Cardiac fibroblast (primary cell): ENCODE data around the gene ZBED4.

Experiments used
- DNase-seq, 2 donors: peaks; one replicate each; pipeline versions ENCODE4 v3.0.0 to v3.0.0-alpha.2; 2010; ENCODE audit warnings: low read depth in 2 of 2
- H3K4me3 ChIP-seq, 2 donors: replicated peaks in 1 of 2; 1 replicate in 1 of 2; 2 replicates in 1 of 2; pipeline ENCODE4 v1.5.1; 2011; ENCODE audit warnings: low read depth in 2 of 2, low read length in 2 of 2, mild to moderate bottlenecking in 2 of 2, moderate library complexity in 1 of 2
- CTCF ChIP-seq: IDR thresholded peaks from one replicate; pipeline ENCODE4 v1.5.1; 2011; ENCODE audit warnings: low read depth, mild to moderate bottlenecking, low read length, inconsistent platforms

ZBED4 gene

DNA sequence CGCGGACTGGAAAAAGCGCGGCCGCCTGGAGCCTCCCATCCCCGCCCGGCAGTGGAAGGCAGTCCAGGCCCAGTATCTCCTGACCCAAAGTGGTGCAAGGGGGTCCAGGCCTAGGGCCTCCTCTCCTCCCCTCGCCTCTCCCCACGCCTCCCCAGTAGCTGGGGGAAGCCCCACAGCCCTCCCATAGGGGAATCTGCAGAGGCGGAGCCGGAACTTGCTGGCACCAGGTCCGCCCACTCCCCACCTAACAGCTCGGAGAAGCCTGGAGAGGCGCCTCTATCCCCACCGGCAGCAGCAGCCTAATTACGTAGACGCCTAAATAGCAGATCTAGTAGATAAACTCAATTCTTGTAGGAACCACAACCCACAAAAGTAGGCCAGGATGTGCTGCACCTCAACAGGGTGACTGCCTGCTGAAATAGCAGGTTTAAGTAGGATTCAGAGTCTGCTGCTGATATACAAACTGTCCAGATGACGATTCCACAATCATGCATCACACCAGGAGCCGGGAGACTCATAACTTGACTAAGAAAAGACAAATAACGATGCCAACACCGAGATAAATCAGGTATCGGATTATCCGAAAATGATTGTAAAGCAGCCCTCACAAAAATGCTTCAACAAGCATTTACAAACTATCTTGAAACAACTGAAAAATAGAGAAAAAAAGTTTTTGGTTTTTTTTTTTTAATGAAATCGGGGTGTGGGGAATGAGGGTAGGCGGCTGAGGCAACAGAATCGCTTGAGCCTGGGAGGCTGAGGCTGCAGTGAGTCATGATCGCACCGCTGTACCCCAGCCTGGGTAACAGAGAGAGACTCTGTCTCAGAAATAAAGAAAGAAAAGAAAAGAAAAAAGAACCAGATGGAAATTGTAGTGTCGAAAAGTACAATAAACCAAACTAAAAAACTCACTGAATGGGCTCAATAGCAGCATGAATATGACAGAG lies 14.6 kb upstream of the ZBED4 start:
- H3K4me3 ChIP-seq, result no peak overlapping the region

GRCh38 chr22:49845241-49845640 lies 8.4 kb upstream of the ZBED4 start:
- TF ChIP-seq CTCF, result no peak
- DNase-seq, result no peak
- H3K4me3 ChIP-seq, result no peak overlapping the region

More for the DNA sequence above, 14.6 kb upstream of the ZBED4 start:
- DNase-seq, result no peak
- no peak for TF ChIP-seq CTCF

DNA sequence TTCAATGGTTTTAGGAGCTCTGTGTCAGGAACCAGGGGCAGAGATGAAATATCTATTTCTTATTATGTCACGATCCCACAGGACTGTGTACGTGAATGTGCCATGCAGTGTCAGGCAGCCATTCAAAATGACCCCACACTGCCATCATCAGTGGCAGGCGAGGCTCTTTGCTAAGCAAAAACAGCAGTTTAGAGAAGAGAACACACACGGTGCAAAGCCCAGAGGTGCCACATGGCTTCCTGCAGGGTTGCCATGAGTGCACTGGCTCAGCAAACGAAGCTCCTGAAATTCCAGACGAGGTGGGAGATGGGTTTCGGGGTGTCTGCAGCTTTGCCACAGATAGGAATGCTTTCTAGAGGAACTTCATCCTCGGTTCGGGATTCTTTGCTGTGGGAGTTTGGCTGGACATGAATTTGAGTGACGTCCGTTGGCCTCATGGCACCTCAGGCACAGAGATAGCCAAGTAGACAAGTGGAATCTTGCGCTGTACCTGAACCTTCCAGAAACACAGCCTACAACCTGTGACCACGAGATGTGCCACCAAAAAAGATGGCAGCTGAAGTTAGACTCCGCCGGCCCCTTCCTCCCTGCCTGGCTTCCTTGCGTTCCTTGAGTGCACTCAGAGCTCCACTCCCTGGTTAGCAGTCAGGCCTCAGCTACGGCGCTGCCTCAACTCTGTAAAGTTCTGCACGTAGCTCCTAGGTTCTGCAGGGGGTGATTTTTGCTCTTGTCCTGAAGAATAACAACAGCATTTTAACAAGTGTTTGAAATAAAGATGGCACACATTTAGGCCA lies 7.8 kb upstream of the ZBED4 start:
- no peak for TF ChIP-seq CTCF
- H3K4me3 ChIP-seq, result no peak overlapping the region
- DNase-seq, result no peak

DNA sequence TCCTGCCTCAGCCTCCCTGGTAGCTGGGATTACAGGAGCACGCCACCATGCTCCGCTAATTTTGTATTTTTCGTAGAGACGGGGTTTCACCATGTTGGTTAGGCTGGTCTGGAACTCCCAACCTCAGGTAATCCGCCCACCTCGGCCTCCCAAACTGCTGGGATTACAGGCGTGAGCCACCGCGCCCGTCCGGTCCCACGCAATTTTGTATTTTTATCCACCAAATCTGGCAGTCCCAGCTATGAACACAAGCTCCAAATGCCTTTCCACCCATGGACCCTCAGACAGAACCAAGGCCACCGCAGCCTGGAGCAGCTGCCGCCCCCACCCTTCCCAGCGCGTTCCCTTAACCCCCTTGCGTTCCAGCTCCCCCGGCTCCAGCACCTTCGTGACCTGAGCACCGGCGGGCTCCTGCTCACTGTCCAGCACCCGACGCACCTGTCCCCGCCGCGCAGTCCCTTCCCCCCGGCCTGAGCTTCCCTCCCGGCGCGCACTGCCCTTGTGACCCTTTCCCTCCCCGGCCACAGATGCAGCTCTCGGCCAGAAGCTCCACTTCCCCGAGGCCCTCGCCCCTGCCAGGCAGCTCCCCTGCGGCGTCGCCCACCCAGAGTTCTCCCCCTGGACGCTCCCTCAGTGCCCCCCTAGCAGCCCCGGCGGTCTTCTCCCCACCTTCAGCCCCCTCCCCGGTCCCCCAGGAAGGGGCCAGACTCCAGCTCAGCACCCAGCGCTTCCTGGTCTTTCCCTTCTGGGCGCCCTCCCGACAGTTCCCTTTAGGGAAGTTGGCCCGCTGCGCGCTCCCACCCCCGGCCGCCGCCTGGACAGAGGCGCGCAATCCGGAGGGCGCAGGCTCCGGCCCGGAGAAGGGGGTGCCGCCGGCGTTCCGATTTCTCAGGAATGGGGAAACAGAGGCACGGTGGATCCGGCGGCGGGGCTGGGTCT lies 5.6 kb upstream of the ZBED4 start:
- no peak for TF ChIP-seq CTCF
- peak overlapping the region; percentile 14 to 21 for H3K4me3 ChIP-seq
- DNase-seq, result no peak

DNA sequence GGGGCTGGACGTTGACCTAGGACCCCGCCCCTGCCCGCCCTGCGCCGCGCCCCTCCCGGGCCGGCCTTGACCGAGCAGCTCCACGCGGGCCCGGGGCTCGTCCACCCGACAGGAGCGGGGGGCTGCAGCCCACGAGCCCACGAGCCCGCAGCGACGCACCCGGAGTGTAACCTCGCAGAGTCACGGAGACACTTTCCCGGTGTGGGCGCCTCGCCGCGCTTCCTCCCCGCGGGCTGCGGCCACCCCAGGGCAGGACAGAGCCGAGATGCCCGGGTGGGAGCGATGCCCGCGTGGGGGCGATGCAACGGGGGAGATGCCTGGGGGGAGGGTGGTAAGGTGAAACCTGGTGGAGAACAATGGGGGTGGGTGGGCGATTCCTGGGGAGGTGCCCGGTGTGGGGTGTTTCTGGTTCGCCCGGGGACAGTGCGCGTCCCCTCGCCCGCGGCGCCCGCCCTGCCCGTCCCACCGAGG lies 4.9 kb upstream of the ZBED4 start:
- H3K4me3 ChIP-seq, result peak overlapping the region; percentile 14 to 21
- no peak for TF ChIP-seq CTCF

More for the DNA sequence above, 4.9 kb upstream of the ZBED4 start:
- no peak for DNase-seq
